CD4-positive, alpha-beta T cell treated with Interleukin-6 for 4 hours (primary cell): ENCODE measurements around the gene ITGBL1.

Experiments used
- DNase-seq: peaks from one replicate; pipeline ENCODE4 v3.0.0-alpha.2; 2020; ENCODE audit warnings: mixed read lengths

Gene ITGBL1

DNA sequence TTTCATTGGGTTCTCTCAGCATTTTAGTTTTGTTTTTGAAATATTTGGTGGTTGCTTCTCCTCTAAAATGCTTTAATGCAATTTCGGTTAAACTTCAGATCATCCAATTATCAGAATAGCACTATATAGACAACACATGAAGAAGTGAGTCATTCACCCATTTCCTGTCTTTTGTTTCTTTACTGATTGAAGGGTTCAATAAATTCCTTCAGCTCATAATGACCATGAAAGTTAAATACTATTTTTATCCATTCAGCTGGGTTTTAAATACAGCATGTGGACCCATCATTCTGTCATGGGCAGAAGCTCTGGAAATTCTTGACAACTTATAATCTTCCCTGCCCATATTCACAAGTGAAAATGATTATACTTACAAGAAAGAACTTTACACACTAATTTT lies 187.2 kb downstream of the ITGBL1 start:
- DNase-seq: no peak

DNA sequence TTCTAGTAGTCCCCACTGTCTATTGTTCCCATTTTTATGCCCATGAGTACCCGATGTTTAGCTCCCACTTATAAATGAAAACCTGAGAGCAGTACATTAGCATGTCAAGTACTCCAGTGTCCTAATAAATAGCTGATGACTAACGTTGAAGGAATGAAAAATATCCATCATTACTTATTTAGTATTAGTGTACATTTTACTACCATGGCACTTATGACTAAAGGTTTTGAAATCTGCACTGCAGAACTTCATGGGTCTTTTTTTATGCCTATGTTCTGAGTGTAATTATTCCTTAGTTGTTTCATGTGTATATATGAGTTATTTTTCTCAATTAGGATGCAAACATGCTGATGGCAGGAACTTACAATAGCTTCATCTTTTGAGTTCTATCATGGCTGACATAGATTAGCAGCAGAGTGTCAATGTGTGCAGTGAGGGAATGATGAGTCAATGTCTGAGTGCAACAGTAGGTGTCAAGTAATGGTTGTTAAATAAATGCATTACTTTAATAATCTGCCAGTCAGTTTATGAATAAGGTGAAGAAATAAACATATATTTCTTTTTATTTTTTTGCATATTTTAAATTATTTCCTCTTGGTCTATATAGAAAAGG lies 188.4 kb downstream of the ITGBL1 start:
- DNase-seq: no peak

DNA sequence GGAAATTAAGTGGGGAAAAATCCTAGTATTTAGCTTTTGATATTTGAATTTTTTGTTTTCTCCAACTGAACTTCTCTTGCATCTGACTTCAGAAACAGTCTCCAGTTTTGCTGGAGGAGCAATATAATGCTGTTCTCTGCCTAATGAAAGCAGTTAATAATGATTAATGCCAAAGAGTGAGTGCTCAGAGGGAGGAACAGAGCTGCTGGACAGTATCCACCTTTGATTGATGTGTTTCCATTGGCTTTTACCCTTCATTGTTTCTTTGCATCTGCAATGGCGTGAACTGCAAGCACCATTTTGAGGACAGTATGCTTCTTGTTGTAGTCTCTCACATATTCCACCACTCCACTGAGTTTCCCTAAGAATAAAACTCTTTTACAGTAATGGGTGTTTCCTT lies 193.4 kb downstream of the ITGBL1 start:
- no peak for DNase-seq

DNA sequence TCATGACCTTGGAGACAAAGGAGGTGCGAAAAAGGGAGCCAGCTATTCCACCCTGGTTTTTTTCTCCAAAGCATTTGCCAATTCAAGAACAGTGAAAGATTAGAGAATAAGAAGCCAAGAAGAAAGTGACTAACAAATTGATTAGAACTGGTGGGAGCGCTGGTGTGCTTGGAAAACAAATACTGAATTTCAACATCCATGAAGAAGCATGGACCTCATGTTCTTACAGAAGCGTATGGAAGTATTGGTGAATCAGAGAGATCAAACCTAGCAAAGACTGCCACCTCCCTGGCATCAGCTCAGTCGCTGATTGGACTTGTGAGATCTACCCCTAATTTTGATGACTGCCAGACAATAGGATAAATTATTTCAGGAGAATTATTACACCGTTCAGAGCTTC lies 195.3 kb downstream of the ITGBL1 start:
- no peak for DNase-seq

DNA sequence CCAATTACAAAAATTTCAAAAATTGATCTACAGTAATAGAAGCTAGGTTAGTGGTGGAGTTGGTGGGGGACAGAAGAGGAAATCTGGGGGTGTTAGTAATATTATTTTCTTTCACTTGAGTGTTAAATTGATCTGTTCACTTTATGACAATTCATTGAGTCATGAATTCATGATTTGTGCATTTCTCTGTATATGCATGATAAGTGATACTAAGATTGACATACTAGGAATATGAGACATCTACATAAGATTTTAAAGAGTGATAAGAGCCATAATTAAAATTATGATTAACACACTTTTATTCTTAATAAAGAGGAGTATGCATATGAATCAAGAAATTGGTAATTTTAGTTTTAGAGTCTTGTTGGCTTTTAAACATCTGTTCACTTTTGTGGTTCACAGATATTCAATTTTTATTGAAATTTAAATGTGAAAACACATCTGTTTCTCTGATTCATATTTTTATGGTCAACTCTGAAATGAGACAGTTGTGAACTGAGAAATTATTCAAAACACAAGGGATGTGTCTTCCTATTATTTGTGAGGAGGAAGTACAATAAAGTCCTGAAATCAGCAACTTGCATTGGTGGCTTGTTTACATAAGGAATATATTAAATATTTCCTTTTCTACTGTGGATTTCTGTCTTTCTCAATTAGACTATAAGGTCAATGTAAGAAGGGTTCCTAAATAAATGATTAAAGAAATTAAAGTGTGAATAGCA lies 196.5 kb downstream of the ITGBL1 start:
- no peak for DNase-seq

DNA sequence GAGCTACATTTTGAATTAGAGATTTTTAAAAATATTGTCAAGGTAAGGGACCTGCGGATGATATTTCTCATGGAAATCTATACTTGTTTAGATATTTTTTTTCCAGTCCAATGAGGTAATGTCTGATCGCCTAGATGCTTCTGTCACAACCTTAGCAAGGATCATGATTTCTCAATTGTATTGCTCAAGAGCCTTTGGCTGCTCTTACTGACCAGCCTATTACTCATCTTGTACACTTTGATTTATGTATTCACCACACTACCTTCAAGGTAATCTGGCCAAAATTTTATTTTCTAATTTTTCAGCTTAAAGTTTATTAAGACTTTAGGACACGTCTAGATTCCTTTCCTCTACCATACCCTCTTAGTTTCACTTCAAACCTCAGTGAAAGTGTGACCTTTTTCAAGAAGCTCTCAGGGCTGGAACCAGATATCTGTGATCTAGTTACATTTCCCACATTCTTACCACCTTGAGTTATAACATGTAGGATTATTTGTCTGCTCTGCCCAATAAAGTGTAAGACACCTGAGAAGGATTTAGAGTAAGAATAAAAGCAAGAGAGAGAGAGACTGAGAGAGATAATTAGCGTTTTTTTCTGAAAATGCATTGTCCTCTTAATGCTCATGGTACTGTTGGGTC lies 197.1 kb downstream of the ITGBL1 start:
- DNase-seq: no peak

DNA sequence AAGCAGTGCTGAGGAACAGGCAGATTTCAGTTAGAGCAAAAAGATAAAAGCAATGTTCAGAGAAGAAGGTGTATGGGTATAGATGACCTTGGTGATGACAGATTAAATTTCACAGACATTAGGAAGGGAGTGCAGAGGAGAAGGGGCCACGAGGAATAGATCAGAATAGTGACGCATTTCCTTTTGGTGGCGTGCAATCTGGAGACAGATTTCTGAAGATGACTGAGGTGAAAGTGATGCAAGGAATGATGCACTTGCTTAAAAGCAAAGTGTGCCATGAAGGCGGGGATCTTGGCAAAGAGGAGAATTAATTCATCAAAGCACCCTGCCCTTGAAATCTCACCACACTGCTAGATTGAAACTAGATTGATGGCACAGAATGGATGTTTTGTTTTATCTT lies 202.4 kb downstream of the ITGBL1 start:
- no peak for DNase-seq

DNA sequence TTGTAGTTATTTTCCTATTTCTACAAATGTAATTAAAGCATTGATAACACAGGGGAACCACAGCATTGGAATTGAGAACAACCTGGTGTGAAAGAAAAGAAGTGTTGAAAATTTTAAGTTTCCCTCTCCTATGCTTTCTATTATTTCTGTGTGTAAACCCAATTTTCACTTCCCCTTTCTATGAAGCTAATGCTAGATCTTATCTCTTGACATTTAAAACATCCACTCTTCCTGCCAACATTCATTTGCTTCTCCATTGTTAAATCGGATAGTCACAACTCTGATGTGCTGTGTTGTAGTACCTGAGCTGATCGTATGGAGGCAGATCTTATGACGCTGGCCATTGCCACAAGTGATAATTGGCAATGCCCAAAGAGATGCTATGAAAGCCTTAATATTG lies 203.0 kb downstream of the ITGBL1 start:
- DNase-seq: no peak

DNA sequence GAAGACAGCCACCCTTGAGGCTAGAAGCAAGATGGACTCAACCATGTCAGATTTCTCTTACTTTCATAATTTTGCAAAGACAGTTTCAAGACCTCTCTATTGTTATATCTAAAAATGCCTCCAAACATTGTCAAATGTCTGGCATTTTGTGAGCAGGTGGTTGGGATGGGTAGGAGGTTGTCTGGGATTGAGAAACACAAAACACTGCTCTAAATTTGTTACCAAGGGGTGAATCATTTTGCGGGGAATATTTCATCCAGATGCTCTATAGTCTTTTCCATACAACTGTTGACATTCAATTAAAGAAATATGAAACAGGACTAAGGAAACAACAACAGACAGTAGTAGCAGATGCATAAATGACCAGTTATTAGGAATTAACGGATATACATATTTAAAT lies 208.2 kb downstream of the ITGBL1 start:
- DNase-seq: no peak

DNA sequence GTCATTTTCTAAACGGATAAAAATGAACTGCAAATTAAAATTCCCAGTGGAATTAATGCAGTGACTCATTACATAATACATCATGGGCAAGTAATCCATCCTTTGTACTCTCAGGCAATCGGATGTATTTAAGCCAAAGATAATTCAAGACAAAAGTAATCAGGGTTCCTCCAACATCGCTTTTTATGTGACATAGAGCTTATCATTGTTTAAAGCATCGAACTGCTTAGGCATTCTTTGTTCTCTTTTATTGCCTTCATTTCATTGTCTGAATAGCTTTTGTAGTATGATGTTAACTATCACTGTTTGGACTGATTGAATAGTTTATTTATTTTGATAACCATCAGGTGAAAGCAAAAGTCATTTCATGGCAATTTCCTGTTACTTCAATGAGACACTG lies 209.4 kb downstream of the ITGBL1 start:
- DNase-seq: no peak

DNA sequence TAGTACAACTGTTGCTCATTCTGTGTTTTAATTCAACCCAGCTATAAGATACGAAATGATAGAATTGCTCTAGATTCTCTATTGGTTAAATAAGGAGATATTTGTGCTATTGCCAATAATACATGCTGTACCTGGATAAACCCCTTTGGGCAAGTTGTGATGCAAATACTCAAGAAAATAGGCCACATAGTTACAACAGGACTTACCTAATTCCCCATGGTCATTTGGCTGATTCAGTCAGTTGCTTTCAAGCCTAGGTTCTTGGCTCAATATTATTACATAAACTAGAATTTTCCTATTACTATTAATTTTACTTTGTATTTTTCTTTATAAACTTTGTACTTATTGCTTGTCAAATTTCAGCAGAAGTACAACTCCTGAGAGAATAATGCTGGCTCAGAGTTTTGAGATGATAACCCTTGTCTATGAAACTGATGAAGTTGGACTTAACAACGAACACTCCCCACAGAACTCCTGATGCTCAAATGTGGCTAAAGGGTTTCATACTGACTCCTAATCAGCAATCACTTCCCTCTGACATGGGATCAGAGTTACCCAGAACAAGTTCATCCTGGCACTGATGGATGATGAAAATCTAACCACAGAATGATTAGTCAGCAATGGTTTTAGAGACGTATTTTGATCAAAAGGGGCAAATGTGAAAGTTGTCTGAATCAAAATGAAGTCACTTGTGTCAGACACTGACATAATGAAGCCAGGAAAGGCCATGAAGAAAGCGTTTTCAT lies 221.1 kb downstream of the ITGBL1 start:
- DNase-seq: no peak

DNA sequence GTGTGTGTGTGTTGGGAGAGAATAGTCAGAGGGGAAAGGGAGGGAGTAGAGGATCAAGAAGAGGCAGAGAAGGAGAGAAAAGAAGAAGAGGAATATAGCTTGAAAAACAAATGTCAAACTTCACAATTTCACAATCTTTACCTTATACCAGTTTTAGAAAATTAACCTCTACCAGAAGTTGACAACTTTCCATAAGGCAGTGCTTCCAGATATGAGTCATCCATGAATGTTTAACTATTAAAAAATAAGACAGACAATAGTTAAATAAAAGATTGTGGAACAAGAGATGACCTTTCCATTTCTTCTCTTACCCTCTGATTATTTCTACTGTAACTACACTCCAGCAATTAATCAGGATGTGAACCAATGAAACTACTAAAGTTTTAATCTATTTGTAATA lies 229.4 kb downstream of the ITGBL1 start:
- DNase-seq: no peak

DNA sequence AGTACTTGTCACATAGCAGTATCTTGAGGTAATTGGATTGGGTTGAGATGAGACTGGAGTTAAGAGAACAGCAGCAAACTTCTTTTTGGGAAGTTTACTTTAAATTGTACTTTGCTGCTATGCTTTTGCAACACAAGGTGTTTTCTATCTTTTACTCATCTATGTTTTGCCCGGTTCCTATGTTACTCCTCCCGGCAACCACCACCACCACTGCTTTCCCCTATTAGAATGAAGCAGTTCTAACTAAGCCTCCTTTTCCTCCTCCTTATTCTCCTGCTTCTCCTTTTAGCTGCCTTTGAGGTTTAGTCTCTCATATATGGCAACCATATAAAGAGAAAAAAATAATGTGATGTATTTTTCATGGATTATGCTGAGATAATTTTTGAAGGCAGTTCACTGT lies 233.5 kb downstream of the ITGBL1 start:
- DNase-seq: no peak

DNA sequence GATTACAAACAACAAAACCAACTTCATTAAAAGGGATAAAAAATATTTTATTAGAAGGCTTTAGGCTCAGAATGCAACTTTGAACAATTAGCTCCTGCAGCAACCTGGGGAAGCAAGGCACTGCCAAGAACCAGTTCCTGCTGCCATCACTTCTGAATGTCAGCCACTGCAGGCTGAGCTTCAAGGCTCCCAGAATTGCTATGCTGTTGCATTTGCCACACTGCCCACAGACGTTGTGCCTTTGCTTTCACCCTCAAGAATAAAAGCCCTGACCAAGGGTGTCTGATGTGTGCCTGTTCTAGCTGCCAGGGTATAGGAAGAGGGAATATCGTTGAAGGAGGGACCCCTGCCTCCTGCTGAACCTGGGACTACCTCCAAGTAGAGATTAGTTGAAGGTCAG lies 238.4 kb downstream of the ITGBL1 start:
- DNase-seq: no peak

DNA sequence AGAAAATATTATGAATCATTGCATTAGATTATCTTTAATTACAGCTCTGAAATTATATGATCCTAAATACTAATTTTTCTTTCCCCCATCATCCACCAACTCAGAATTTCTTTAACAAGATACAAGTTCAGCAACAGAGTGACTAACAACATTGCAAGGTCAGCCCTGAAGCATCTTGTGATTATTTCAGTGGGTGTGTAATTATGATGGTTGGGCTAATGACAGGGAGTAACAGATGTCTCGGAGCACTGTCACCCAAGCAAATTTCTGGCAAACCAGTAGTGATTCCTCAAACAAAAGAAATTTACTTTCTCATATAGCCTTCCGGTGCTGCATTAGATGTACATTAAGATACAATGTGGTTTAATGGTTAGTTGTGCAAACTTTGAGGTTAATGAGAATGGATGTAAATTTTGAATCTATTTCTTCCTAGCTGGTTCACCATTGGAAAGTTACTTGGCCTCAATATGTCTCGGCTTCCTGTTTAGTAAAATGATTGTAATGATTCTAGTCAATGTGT lies 238.9 kb downstream of the ITGBL1 start:
- DNase-seq: no peak

DNA sequence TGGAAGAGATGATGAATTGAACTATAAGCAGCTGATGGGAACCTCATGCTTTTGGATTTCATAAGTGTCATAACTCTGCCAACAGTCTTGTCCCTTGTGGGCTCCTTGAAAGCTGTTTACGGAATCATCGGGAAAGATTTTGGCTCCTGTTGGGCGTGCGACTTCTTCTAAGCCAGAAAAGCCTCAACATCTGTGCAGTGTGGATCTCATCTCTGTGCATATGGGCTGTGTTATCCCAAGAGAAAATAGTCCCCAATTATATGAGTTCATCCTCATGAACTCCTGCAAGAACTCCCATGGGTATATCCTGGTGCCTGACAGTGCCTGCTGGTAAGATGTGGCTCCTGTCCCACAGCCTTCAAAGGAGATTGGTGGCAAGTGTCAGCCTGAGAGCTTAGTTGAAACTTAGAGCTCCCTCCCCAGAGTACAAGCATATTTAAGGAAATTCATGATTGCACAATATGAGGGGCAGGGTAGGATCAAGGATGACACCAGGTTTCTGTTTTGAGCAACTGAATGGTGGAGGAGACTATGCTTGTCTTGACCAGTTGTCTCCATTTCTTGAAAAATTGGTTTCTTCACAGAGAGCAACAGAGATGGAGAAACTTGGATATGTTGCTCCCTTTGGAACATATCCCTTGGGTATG lies 243.5 kb downstream of the ITGBL1 start:
- no peak for DNase-seq

DNA sequence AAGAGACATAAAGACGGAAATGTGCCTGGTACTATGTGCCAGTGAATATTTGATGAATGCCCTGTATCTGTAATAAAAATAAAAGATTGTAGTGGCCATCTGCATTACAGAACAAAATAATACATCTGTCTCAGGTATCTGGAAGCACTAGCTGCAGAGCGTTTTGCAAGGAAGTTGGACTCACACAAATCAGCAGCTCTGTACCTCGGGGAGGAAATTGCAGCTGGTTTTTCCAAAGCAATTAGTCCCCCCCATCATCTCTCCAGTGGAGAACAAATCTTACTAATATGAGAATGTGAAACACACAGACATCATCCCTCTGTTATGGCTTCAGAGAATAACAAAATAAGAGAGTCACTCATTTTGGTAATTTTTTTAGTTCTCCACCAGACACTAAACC lies 245.3 kb downstream of the ITGBL1 start:
- DNase-seq: no peak

DNA sequence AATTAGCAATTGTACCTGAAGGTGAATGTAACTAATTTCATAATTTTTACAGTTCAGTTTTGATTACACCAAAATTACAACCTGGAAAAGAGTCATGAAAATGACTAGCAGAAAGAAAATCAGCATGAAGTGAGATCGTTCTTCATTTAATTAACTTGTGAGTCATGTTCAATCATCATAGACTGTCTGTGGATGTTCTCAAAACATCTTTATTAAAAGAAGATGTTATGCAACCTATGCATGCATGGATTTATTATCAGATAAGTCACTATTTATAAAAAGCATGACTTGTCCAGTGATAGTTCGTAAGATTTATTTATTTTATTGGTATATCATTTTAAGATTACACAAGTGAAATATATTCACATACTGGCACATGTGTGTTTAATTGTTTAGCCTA lies 245.9 kb downstream of the ITGBL1 start:
- DNase-seq: no peak

DNA sequence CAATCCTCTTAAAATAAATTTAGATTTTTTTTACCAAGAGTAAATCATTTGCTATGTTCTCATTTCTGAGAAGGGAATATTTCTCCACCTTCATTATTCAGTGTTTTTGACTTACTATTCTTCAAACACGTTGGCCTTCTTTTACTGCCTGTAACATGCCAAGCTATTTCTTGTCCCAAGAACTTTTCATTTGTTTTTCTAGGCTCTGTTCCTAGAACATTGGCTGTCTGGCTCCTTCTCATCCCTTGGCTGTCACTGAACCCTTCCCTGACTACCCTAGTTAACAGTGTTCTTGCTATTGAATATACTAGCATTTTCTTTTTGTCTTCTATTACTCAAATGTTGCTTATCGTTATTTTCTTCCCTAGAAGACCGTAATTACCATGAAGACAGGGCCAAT lies 248.1 kb downstream of the ITGBL1 start:
- DNase-seq: no peak

DNA sequence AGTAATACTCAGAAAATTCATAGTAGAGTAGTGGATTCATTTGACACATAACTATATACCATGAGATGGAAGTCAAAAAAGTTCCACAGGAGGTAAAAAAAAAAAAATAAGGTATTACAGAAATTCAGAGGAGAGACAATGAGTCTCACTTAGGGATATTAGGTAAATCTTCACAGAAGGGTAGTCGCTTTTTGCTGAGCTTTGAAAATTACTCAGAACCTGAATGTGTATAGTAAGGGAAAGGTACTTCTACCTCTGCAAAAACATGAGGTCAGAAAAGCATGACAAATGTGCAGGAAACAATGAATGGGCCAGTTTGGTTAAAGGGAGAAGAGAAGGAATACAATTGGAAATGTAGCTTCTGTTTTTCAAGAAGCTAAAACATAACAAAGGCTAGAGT lies 250.6 kb downstream of the ITGBL1 start:
- DNase-seq: no peak

DNA sequence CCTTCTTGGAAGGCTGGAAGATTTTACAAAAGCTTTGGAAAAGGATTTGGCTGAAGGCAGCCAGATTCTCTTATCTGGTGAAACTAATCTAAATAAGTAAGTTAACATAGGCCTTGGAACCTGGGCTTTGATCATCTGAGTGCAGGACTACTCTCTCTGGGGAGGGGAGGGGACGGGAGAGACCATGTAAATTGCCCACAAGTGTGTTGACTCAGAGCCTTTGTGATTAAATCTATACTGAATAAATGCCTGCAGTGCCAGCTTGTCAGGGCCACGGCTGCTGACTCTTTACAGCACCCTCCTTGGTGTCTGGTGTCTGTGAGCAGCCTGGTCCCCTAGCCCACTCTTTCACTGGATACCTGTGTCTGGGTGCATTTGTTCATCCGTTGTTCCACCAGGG lies 251.4 kb downstream of the ITGBL1 start:
- no peak for DNase-seq

DNA sequence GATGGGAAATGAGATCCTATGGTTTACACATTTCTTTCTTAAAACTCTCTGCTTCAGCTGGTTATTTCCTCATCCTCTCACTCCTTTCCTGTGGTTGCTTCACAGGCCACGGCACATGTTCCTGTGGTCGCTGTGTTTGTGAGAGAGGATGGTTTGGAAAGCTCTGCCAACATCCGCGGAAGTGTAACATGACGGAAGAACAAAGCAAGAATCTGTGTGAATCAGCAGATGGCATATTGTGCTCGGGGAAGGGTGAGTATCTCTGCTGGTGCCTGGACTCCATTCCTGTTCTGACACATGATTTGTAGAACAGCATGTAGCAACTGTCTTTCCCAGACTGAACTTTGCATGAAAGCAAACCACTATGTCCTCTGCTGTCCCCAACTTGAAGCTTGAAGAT lies 254.2 kb downstream of the ITGBL1 start:
- peak; percentile 7 for DNase-seq

DNA sequence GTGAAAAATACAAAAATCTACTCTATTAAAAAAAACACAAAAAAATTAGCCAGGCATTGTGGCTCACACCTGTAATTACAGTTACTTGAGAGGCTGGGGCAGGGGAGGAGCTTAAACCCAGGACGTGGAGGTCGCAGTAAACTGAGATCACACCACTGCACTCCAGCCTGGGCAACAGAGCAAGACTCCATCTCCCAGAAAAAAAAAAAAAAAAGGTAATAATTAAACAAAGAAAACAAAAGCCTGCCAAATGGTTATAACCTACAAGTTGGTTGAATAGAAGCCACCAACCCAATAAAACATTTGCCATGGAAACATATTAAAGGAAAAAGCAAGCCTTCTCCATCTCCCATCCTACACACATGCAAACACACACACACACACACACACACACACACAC lies 255.2 kb downstream of the ITGBL1 start:
- DNase-seq: no peak
